Measurements from ENCODE around the gene TINCR.

Gene TINCR

GRCh38 chr19:5588906-5589676 lies 21.3 kb upstream of the TINCR start:
- ATAC-seq, result no peak

- ATAC-seq, result no peak
Measured at GRCh38 chr19:5588441-5588840, 20.7 kb upstream of the TINCR start.

- ATAC-seq, result no peak
Measured at GRCh38 chr19:5587661-5588060, 19.9 kb upstream of the TINCR start.

- no peak for ATAC-seq
Measured at GRCh38 chr19:5587071-5587455, 19.3 kb upstream of the TINCR start.

- ATAC-seq, result no peak
Measured at GRCh38 chr19:5586300-5587070, 18.7 kb upstream of the TINCR start.

- ATAC-seq, result peak; percentile 28 to 50
Measured at GRCh38 chr19:5585461-5586299, 17.9 kb upstream of the TINCR start.

GRCh38 chr19:5580161-5580571 lies 12.4 kb upstream of the TINCR start:
- ATAC-seq, result no peak

GRCh38 chr19:5579697-5580096 lies 11.9 kb upstream of the TINCR start:
- ATAC-seq, result no peak

- ATAC-seq, result no peak
Measured at GRCh38 chr19:5579286-5579685, 11.5 kb upstream of the TINCR start.

GRCh38 chr19:5578097-5578846 lies 10.5 kb upstream of the TINCR start:
- peak; percentile 71 to 83 for ATAC-seq

GRCh38 chr19:5575590-5575989 lies 7.8 kb upstream of the TINCR start:
- no peak for ATAC-seq

- no peak for ATAC-seq
Measured at GRCh38 chr19:5572556-5573286, 5.0 kb upstream of the TINCR start.

- ATAC-seq, result no peak
Measured at GRCh38 chr19:5571777-5572176, 4.0 kb upstream of the TINCR start.

GRCh38 chr19:5567970-5568407 lies 236 bp upstream of the TINCR start:
- no peak for ATAC-seq

- ATAC-seq, result no peak
Measured at GRCh38 chr19:5564930-5565329, 2.8 kb downstream of the TINCR start.

GRCh38 chr19:5563935-5564612 lies 3.7 kb downstream of the TINCR start:
- no peak for ATAC-seq

GRCh38 chr19:5563008-5563431 lies 4.7 kb downstream of the TINCR start:
- no peak for ATAC-seq

- no peak for ATAC-seq
Measured at GRCh38 chr19:5562280-5562679, 5.5 kb downstream of the TINCR start.

- ATAC-seq, result no peak
Measured at GRCh38 chr19:5561559-5561958, 6.2 kb downstream of the TINCR start.

GRCh38 chr19:5560156-5560555 lies 7.6 kb downstream of the TINCR start:
- no peak for ATAC-seq

GRCh38 chr19:5559804-5560133 lies 8.0 kb downstream of the TINCR start:
- no peak for ATAC-seq

Data from activated CD4-positive, CD25-positive, alpha-beta regulatory T cell treated with anti-CD3 and anti-CD28 coated beads, Interleukin-2, amount 50 U/mL, for 24 hours (primary cell).